ENCODE measurements around the gene ATXN10.
"Not testable (repeated sequence)": the region's sequence is repeated elsewhere in the genome, so short reads cannot be mapped to it uniquely, and the experiment has no call there.

ATXN10 gene

GRCh38 chr22:45642986-45643385 lies 28.6 kb upstream of the ATXN10 start:
- no peak for DNase-seq (ENCODE audit: low read depth in 3 of 3)

GRCh38 chr22:45644714-45645113 lies 26.9 kb upstream of the ATXN10 start:
- no peak for DNase-seq (ENCODE audit: low read depth in 3 of 3)

GRCh38 chr22:45645150-45645525 lies 26.5 kb upstream of the ATXN10 start:
- peak in 1 of 3 experiments; percentile 2 for DNase-seq (ENCODE audit: low read depth in 3 of 3)

GRCh38 chr22:45645526-45646414 lies 25.9 kb upstream of the ATXN10 start:
- peak; percentile 52 to 71 (median 70) for DNase-seq (ENCODE audit: low read depth in 3 of 3)

- DNase-seq (ENCODE audit: low read depth in 3 of 3), result no peak
Observed at GRCh38 chr22:45647532-45648225, 24.0 kb upstream of the ATXN10 start.

- DNase-seq (ENCODE audit: low read depth in 3 of 3), result no peak
Observed at GRCh38 chr22:45648301-45649117, 23.1 kb upstream of the ATXN10 start.

- no peak for DNase-seq (ENCODE audit: low read depth in 3 of 3)
Observed at GRCh38 chr22:45649809-45650208, 21.8 kb upstream of the ATXN10 start.

- no peak for DNase-seq (ENCODE audit: low read depth in 3 of 3)
Observed at GRCh38 chr22:45650721-45651120, 20.9 kb upstream of the ATXN10 start.

GRCh38 chr22:45651931-45652528 lies 19.6 kb upstream of the ATXN10 start:
- DNase-seq (ENCODE audit: low read depth in 3 of 3), result no peak

GRCh38 chr22:45656577-45656976 lies 15.1 kb upstream of the ATXN10 start:
- DNase-seq (ENCODE audit: low read depth in 3 of 3), result no peak

- DNase-seq (ENCODE audit: low read depth in 3 of 3), result no peak
Observed at GRCh38 chr22:45657701-45658100, 13.9 kb upstream of the ATXN10 start.

- DNase-seq (ENCODE audit: low read depth in 3 of 3), result no peak
Observed at GRCh38 chr22:45664136-45664646, 7.4 kb upstream of the ATXN10 start.

GRCh38 chr22:45667486-45667885 lies 4.1 kb upstream of the ATXN10 start:
- no peak for DNase-seq (ENCODE audit: low read depth in 3 of 3)

GRCh38 chr22:45670363-45670762 lies 1.3 kb upstream of the ATXN10 start:
- DNase-seq (ENCODE audit: low read depth in 3 of 3), result not testable (repeated sequence)

GRCh38 chr22:45670981-45671782 lies 452 bp upstream of the ATXN10 start:
- DNase-seq (ENCODE audit: low read depth in 3 of 3), result no peak

GRCh38 chr22:45672564-45673481 lies 1.2 kb downstream of the ATXN10 start:
- no peak for DNase-seq (ENCODE audit: low read depth in 3 of 3)

GRCh38 chr22:45673482-45674175 lies 2.0 kb downstream of the ATXN10 start:
- DNase-seq (ENCODE audit: low read depth in 3 of 3), result no peak

GRCh38 chr22:45676024-45676423 lies 4.4 kb downstream of the ATXN10 start:
- no peak for DNase-seq (ENCODE audit: low read depth in 3 of 3)

GRCh38 chr22:45677063-45677462 lies 5.4 kb downstream of the ATXN10 start:
- DNase-seq (ENCODE audit: low read depth in 3 of 3), result no peak

Data from stimulated activated CD4-positive, alpha-beta T cell treated with anti-CD3 and anti-CD28 coated beads, TNF-alpha, amount 100 ng/mL, for 4 hours (primary cell).